NCI-H2107 (cell line): ENCODE results near the gene KCNIP3.
"Not testable (repeated sequence)": the region's sequence is repeated elsewhere in the genome, so short reads cannot be mapped to it uniquely, and the experiment has no call there.

Experiments used
- DNase-seq: peaks from one replicate; lab custom pipeline; 2025; lab: John Stamatoyannopoulos, UW

KCNIP3 gene

DNA sequence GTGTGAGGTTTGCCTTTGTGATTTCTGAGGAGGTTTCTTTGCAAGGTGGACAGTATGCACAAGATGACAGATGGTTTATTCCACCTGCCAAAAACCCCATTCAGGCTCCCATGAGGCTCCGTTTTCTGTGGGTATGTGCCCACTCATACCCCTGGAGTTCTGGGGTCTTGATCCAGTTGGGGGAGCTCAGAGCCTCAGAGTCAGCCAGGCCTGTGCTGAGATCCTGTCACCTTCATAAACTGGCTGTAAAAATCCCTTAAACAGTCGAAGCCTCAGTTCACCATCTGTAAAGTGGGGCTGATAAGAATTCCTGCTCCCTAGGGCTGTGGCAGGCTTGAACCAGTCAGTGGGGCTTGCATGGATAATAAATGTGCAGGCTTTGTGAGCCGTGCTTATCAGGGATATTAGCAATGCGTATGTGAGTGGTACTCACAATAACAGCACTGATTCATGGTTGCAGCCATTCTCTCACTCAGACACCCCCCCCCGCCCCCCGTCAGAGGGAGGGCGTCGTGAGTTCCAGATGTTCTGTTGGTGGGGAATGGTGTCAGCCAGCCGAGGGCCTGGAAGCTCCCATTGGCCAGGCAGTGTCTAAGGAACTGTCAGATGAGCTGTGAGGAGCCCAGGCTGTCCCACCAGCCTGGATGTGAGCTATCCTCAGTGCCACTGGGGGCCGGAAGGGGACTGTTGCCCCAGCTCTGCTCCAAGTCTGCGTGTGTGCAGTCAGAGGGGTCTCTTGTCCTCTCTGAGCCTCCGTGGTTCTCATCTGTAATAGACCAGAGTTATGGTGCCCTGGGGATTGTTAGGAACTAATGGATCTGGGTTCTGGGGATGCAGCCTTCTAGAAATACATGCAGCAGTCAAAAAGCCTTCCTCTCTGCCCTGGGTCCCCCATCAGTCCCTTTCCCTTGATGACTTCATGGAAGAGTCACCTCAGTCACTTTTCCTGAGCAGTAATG is 51.7 kb downstream of the KCNIP3 start:
- DNase-seq: no peak

DNA sequence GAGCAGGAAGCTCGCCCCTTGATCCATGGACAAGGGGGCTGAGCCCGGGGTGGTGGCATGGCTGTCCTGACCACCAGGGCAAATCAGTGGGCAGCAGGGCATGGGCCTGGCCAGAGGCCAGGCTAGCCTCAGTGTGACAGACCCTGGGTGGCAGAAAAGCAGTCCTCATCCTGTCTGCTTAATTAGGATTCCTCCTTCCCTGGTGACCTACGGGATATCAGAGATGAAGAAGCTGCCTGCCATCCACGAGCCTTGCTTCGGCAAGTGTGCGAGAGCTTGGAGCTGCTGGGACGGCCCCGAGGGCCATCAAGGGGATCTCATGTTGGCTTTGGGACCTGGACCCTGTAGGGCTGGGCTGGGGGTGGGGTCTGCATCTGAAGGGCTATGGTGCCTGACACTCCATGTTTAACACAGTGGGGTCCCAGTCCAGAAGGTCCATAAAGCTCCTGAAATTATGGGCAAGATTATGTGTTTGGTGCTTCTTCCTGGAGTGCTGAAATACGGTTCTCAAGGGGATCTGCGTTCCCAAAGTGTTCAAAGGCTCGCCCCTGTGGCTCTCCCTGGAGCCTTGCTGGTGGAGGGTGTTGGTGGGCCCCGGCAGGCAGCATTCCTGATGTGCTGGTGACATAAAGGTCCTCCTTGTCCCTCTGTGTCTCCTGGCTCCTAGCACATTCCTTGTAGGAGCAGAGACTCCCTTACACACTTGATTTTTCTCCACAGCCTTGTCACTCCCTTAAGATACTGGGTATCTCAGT is 52.6 kb downstream of the KCNIP3 start:
- no peak for DNase-seq

GRCh38 chr2:95350368-95350767 is 53.2 kb downstream of the KCNIP3 start:
- no peak for DNase-seq

DNA sequence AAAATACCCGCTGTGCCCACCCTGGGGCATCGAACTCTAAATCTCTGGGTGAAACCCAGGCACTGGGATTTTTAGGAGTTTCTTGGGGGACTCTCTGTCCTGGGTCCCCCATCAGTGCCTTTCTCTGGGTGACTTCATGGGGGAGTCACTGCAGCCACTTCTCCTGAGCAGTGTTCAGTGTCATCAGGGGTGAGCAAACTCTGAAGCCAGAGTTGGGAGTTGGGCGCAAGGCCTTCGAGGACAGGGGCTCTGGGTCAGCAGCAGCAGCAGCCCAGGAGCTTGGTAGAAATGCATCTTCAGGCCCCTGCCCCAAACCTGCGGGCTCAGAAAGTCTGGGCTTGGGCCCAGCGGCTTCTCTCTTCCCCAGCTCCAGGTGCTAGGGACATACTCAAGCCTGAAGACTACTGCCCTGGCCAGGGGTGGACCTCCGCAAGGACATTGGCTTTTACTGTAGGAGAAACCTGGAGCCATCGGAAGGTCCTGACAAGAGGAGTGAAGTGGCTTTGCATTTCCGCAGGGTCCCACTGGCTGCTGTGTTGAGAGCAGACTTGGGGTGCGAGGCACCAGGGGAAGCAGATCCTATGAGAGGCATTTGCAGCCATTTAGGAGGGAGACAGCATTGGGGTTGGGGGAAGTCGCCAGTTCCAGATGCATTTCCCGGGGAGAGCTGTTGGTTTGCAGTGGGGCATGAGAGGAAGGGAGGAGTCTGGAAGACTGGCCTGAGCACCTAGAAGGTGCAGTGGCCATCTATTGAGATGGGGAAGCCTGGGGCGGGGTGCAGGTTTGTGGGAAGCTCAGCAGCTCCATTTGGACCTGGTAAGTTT is 53.8 kb downstream of the KCNIP3 start:
- DNase-seq: no peak

- no peak for DNase-seq
Observed at GRCh38 chr2:95351598-95351915, 54.4 kb downstream of the KCNIP3 start.

- DNase-seq: no peak
Observed at GRCh38 chr2:95352310-95353054, 55.3 kb downstream of the KCNIP3 start.

DNA sequence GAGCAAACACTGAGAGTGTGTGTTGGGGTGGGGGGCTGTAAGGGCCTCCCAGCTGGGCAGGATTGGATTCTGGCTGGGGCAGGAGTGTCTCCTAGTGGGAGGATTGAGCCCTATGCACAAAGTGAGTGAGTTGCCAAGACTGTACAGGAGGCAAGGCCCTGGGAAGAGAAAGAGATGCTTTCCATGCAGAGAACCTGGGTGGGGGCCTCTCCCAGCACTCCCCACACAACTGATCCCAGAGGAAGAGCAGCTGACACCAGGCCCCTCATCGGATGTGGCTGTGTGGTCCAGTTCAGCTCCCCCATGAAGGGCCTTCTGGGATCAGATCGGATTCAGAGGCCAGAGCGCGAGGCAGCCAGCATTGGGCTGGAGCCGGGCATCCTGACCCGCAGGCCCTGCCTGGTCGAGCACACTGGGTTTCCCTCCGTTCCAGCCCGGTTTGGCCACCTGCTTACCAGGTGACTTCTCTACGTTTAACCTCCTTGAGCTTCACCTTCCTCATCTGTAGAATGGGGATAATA is 56.0 kb downstream of the KCNIP3 start:
- no peak for DNase-seq

DNA sequence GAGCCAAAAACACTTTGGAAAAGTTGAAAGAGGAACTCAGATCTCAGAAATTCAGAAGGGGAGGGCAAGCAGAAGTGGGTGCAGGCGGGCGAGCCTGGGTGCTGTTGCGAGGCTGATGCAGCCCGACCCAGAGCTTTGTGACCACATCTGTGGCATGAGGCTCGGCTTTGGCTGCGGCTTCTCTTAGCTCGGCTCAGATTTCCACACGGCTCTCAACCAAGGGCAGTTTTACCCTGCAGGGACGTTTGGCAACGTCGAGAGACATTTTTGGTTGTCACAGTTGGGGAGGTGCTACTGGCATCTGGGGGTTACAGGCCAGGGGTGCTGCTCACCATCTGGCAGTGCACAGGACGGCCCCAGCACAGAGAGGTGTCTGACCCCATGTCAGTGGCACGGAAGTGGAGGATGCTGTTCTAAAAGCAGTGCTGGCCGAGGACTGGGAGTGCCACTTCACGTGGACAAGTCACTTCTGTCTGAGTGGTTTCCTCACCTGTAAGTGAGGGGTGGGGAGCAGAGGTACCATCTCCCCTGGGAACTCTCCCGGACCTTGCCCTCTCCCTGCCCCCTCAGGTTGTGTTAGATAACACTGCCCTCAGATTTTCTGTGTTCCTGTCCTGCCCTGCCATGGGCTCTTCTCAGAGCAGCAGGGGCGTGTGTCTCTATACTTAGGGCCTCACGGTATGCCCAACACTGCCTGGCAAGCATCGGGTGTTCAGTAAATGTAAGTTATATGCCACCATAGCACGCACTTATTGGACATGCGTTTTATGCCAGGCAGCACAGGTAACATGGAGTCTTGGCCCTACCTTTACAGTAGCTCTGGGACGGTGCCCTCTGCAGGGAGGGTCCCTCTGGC is 56.7 kb downstream of the KCNIP3 start:
- no peak for DNase-seq

- DNase-seq: no peak
Observed at GRCh38 chr2:95354469-95354901, 57.3 kb downstream of the KCNIP3 start.

DNA sequence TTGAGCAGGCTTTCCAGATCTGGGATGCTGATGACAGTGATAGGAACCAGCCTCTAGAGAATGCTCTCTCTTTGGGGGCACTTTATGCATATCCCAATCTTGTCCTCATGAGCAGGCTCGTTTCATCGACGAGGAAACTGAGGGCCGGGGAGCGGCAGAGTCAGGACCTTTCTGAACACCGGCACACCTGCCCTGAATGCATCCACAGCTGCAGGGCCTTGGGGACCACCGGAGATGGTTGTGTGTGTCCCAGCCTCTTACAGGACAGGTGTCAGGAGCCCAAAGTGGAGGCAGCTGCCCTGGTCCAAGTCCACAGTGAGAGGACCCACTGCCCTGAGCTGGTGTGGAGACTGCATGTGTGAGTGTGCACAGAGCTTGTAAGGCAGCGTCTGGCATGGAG is 57.8 kb downstream of the KCNIP3 start:
- DNase-seq: no peak

- DNase-seq: not testable (repeated sequence)
Observed at GRCh38 chr2:95355486-95355885, 58.3 kb downstream of the KCNIP3 start.

- DNase-seq: no peak
Observed at GRCh38 chr2:95356821-95357700, 59.9 kb downstream of the KCNIP3 start.

DNA sequence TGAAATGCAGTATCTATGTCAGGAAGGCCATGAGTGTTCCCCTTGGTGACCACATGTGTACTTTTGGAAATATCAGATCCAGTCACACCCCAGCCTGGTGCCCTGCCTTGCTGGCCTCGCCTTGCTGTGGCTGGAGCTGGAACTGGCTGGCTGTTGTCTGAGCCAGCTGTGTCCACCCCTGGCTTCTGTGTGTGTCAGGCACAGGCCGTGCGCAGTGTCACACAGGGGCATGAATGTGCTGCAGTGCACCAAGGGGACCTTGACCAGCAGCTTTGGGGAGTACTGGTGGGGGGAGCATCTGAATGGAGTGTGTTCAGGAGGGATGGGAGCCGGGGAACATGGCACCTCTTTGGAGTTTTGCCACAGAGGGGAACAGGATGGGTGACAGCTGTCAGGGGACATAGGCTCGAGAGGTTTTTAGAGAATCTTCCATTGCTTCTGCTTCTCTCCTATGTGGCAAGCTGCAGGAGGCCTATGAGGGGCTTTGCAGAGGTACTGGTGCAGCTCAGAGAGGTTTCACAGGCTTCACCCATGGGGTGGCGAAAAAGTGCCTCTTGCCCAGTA is 60.7 kb downstream of the KCNIP3 start:
- no peak for DNase-seq

- no peak for DNase-seq
Observed at GRCh38 chr2:95359031-95359430, 61.9 kb downstream of the KCNIP3 start.

- no peak for DNase-seq
Observed at GRCh38 chr2:95359501-95359930, 62.4 kb downstream of the KCNIP3 start.

GRCh38 chr2:95361216-95361980 is 64.3 kb downstream of the KCNIP3 start:
- DNase-seq: no peak

GRCh38 chr2:95362486-95362885 is 65.3 kb downstream of the KCNIP3 start:
- no peak for DNase-seq

DNA sequence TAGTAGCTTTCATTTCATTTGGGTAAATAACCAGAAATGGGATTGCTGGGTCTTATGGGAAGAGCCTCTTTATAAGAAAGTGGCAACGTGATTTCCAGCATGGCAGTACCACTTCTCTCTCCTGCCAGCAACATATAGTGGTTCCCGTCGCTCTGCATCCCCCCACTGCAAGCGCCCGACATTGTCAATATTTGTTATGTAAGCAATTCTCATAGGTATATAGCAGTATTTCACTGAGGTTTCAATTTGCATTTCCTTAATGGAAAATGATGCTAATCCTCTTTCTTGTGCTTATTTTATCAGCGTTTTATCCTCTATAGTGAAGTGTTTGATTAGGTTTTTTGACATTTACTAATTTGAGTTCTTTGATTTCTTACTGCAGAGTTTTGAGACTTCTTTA is 69.4 kb downstream of the KCNIP3 start:
- DNase-seq: no peak
